ENCODE results near the gene ABCA12. TPM values are rescaled to one million over a fixed set of nuclear protein-coding genes. Genes with fewer than 3 reads are reported as not detected.

ABCA12 gene
- total RNA-seq, 2 donors from 2014 or later: 0.07 TPM; not detected in 1

DNA sequence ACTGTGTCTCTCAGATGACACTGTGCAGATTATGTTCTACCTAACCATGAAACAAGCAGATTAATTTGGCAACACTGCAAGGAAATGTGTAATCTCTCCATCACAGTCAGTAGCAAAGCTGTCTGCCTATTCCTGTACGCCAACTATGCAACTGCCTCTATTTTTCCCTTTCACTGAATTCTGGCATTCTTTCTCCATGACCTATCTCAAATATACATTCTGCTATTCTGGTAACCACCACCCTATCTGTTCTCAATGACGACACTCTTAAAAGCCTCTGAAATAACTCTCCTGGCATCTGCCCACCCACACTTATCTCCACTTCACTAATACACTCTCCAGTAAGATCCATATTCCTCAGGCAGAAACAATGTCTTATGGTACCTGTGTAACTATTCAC lies 78.7 kb downstream of the ABCA12 start:
- no peak overlapping the region for H3K4me3 Mint-ChIP-seq
- H3K4me1 Mint-ChIP-seq: no peaks in the 10 kb centered on the region
- Histone ChIP-seq H3K4me1 (ENCODE audit: control insufficient read depth, insufficient read depth, low read length) (no peaks in the 10 kb centered on the region), H3K9ac (ENCODE audit: extremely low read depth, low read length, poor library complexity, severe bottlenecking) (no peak overlapping the region), H3K36me3 (ENCODE audit: control insufficient read depth, insufficient read depth, low read length) (no peaks in the 10 kb centered on the region), H3K9me3 (ENCODE audit: control insufficient read depth, low read length) (no peaks in the 10 kb centered on the region), H3K27ac (ENCODE audit: low read depth, low read length) (no peak overlapping the region), H3K4me3 (ENCODE audit: low read length) (no peak overlapping the region), H3K27me3 (ENCODE audit: control insufficient read depth, insufficient read depth, low read length, poor library complexity, severe bottlenecking) (no peaks in the 10 kb centered on the region)
- H3K27ac Mint-ChIP-seq: no peak overlapping the region
- DNase-seq: no peak
- H3K27me3 Mint-ChIP-seq (ENCODE audit: insufficient read depth): no peaks in the 10 kb centered on the region
- WGBS, 2 experiments (ENCODE audit: insufficient coverage in 1 of 2, insufficient read length in 1 of 2): 38 to 48% methylated on average over 2 of the region's 2 CpGs
- H3K9me3 Mint-ChIP-seq: no peaks in the 10 kb centered on the region
- no peaks in the 10 kb centered on the region for H3K36me3 Mint-ChIP-seq (ENCODE audit: low read depth)
- TF ChIP-seq, protein P1, sequence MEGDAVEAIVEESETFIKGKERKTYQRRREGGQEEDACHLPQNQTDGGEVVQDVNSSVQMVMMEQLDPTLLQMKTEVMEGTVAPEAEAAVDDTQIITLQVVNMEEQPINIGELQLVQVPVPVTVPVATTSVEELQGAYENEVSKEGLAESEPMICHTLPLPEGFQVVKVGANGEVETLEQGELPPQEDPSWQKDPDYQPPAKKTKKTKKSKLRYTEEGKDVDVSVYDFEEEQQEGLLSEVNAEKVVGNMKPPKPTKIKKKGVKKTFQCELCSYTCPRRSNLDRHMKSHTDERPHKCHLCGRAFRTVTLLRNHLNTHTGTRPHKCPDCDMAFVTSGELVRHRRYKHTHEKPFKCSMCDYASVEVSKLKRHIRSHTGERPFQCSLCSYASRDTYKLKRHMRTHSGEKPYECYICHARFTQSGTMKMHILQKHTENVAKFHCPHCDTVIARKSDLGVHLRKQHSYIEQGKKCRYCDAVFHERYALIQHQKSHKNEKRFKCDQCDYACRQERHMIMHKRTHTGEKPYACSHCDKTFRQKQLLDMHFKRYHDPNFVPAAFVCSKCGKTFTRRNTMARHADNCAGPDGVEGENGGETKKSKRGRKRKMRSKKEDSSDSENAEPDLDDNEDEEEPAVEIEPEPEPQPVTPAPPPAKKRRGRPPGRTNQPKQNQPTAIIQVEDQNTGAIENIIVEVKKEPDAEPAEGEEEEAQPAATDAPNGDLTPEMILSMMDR (conservative IDR thresholded peaks at IDR 0.05): no peak

DNA sequence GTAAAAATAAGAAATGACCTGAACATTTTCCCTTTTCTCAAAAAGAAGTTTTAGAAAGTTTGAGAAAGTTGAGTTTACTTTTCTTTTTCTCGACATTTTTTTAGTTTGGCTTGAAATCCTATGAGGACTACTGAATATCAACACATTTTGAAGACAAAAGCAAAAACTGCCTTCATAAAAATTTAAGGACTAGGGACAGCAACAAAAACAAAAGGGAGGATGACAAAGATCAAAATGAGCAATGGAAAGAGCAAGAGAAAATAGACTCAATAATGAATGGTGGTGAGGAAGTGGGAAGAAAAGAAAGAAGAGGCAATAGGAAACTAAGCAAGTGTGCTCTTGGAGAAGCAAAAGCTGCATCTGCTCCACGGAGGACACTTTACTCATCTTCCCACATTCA lies 82.5 kb downstream of the ABCA12 start:
- H3K27me3 ChIP-seq (ENCODE audit: control insufficient read depth, insufficient read depth, low read length, poor library complexity, severe bottlenecking): no peaks in the 10 kb centered on the region
- Mint-ChIP-seq H3K4me3 (no peak overlapping the region), H3K36me3 (ENCODE audit: low read depth) (no peaks in the 10 kb centered on the region), H3K27me3 (ENCODE audit: insufficient read depth) (no peaks in the 10 kb centered on the region), H3K27ac (no peak overlapping the region), H3K4me1 (no peaks in the 10 kb centered on the region), H3K9me3 (no peaks in the 10 kb centered on the region)
- DNase-seq: no peak
- WGBS, 2 experiments (ENCODE audit: insufficient coverage in 1 of 2, insufficient read length in 1 of 2): 93% methylated on average over 2 of the region's 2 CpGs; no CpG with 5 or more reads in 1 of the 2 experiments
- no peak overlapping the region for H3K9ac ChIP-seq (ENCODE audit: extremely low read depth, low read length, poor library complexity, severe bottlenecking)
- no peaks in the 10 kb centered on the region for H3K36me3 ChIP-seq (ENCODE audit: control insufficient read depth, insufficient read depth, low read length)
- no peaks in the 10 kb centered on the region for H3K9me3 ChIP-seq (ENCODE audit: control insufficient read depth, low read length)
- no peak overlapping the region for H3K27ac ChIP-seq (ENCODE audit: low read depth, low read length)
- H3K4me1 ChIP-seq (ENCODE audit: control insufficient read depth, insufficient read depth, low read length): no peaks in the 10 kb centered on the region
- TF ChIP-seq, protein P1 (conservative IDR thresholded peaks at IDR 0.05): no peak
- H3K4me3 ChIP-seq (ENCODE audit: low read length): no peak overlapping the region

DNA sequence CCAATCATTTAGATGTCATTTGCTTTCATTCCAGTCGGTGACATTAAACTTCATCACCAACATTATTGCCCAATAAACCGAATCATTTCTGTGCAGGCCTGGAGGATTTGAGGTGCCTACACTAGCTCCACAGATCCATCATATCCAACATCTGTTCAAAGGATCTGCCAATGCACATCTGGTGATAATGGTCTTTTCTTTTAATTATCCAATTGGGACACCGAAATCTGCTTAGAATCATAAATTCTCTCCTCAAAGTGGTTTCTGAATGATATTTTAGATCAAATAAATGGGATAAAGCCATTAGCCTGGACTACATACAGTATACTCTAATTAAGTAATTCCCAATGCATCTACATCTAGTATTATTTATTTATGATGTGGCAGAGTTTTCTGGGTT lies 85.6 kb downstream of the ABCA12 start:
- no peaks in the 10 kb centered on the region for H3K9me3 Mint-ChIP-seq
- DNase-seq: no peak
- Histone ChIP-seq H3K27ac (ENCODE audit: low read depth, low read length) (no peak overlapping the region), H3K9ac (ENCODE audit: extremely low read depth, low read length, poor library complexity, severe bottlenecking) (no peak overlapping the region), H3K36me3 (ENCODE audit: control insufficient read depth, insufficient read depth, low read length) (no peaks in the 10 kb centered on the region), H3K4me3 (ENCODE audit: low read length) (no peak overlapping the region), H3K4me1 (ENCODE audit: control insufficient read depth, insufficient read depth, low read length) (no peaks in the 10 kb centered on the region), H3K27me3 (ENCODE audit: control insufficient read depth, insufficient read depth, low read length, poor library complexity, severe bottlenecking) (no peaks in the 10 kb centered on the region), H3K9me3 (ENCODE audit: control insufficient read depth, low read length) (no peaks in the 10 kb centered on the region)
- H3K27me3 Mint-ChIP-seq (ENCODE audit: insufficient read depth): no peaks in the 10 kb centered on the region
- H3K36me3 Mint-ChIP-seq (ENCODE audit: low read depth): no peaks in the 10 kb centered on the region
- no peak overlapping the region for H3K4me3 Mint-ChIP-seq
- H3K4me1 Mint-ChIP-seq: no peaks in the 10 kb centered on the region
- TF ChIP-seq, protein P1 (conservative IDR thresholded peaks at IDR 0.05): no peak
- no peak overlapping the region for H3K27ac Mint-ChIP-seq
- 96 to 100% methylated on average over 3 of the region's 3 CpGs for WGBS, 2 experiments (ENCODE audit: insufficient coverage in 1 of 2, insufficient read length in 1 of 2)

All from endodermal cell (in vitro differentiated cells).